Transverse colon (tissue), 4 donors: Measurements from ENCODE around the gene NBEAL1.

ENCODE experiments used
- EP300 ChIP-seq: sonication (generic); formaldehyde crosslinking; IDR thresholded peaks from one replicate; pipeline ENCODE4 v1.6.1; 2017; ENCODE audit warnings: antibody characterized with exemption, low read depth
- POLR2A ChIP-seq: fragments of 450-650 bp; IDR thresholded peaks from one replicate; pipeline ENCODE4 v1.6.1; 2016; ENCODE audit warnings: antibody characterized with exemption, mild to moderate bottlenecking, moderate library complexity
- POLR2AphosphoS5 ChIP-seq, 3 donors: sonication (generic); formaldehyde crosslinking; IDR thresholded peaks; one replicate each; pipeline ENCODE4 v1.6.1; 2016; ENCODE audit warnings: antibody characterized with exemption in 3 of 3
- TF ChIP-seq, protein P1 (sequence below), 5 experiments: fragments of 200-600 bp in 3 of 5; fragments of 450-650 bp in 2 of 5; sonication (generic) in 3 of 5; IDR thresholded peaks; 1 replicate in 2 of 5; 2 replicates in 3 of 5; pipeline ENCODE4 v1.5.1; 2016 to 2017; ENCODE audit warnings: antibody characterized with exemption in 5 of 5, inconsistent platforms in 3 of 5, mild to moderate bottlenecking in 2 of 5, moderate library complexity in 1 of 5

DNA sequence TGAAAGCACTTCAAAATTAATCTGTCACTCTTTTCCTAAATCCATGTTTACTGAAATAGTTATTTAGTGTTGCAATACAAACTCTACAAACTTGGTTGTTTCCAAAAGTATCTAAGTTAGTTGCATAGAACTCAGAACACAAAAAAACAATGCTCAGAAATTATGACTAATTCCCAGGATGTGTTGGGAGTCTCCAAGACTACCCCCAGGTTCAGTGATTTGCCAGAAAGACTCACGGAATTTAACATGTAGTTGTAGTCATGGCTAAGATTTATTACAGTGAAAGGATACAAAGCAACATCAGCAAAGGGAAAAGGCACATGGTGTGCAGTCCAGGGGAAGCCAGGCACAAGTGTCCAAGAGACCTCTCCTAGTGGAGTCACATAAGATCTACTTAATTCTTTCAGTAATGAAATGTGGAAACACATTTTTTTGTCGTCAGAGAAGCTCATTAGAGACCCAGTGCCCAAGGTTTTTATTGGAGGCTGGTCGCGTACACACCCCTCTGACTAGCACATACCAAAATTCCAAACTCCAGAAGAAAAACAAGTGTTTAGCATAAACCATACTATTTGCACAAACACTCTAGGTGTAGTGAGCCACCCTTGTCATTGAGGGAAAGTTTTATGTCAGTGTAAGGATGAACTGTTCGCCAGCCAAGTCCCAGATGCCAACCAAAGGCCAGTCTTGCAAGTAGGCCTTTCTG is 180.8 kb downstream of the NBEAL1 start:
- no peak for TF ChIP-seq EP300
- TF ChIP-seq, protein P1, sequence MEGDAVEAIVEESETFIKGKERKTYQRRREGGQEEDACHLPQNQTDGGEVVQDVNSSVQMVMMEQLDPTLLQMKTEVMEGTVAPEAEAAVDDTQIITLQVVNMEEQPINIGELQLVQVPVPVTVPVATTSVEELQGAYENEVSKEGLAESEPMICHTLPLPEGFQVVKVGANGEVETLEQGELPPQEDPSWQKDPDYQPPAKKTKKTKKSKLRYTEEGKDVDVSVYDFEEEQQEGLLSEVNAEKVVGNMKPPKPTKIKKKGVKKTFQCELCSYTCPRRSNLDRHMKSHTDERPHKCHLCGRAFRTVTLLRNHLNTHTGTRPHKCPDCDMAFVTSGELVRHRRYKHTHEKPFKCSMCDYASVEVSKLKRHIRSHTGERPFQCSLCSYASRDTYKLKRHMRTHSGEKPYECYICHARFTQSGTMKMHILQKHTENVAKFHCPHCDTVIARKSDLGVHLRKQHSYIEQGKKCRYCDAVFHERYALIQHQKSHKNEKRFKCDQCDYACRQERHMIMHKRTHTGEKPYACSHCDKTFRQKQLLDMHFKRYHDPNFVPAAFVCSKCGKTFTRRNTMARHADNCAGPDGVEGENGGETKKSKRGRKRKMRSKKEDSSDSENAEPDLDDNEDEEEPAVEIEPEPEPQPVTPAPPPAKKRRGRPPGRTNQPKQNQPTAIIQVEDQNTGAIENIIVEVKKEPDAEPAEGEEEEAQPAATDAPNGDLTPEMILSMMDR (IDR thresholded peaks at IDR 0.05): no peak
- no peak for TF ChIP-seq POLR2AphosphoS5 (IDR thresholded peaks at IDR 0.05)
- no peak for TF ChIP-seq POLR2A
